NCI-H774 (cell line): ENCODE data around the gene XPO4.

ENCODE experiments used
- DNase-seq: peaks from one replicate; lab custom pipeline; 2025; lab: John Stamatoyannopoulos, UW

Gene XPO4

DNA sequence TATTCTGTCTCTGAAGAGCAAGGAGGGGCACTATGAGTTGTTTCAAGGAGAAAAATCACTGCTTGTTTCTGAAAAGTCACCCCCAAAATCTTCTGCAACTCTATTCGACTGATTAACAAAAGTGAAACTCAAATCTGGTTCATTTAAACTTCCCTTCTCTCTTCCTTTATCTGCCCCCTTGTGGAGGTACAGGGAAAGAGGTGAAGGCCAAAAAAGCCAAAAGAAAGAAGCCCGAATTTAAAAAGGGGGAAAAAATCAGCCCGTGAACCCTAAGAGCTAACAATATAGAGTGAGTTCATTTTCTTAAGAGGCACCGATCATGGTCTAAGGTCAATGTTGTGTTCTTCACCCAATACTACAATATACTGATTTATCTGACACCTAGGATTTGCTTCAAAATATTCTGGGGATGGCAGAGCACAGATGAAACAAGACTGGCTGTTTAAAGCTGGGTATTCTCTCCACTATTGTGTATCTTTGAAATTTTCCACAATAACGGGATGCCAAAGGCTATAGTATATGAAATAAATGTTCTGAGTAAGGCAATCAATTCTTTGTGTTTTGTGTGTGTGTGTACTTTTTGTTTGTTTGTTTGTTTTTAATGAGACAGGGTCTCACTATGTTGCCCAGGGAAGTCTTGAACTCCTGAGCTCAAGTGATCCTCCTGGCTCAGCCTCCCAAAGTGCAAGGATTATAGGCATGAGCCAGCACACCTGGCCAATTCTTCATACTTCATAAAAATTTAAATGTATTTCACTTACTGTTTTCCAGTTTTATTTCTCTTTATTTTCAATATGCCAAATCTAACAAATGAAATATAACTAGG is 73.8 kb downstream of the XPO4 start:
- no peak for DNase-seq

DNA sequence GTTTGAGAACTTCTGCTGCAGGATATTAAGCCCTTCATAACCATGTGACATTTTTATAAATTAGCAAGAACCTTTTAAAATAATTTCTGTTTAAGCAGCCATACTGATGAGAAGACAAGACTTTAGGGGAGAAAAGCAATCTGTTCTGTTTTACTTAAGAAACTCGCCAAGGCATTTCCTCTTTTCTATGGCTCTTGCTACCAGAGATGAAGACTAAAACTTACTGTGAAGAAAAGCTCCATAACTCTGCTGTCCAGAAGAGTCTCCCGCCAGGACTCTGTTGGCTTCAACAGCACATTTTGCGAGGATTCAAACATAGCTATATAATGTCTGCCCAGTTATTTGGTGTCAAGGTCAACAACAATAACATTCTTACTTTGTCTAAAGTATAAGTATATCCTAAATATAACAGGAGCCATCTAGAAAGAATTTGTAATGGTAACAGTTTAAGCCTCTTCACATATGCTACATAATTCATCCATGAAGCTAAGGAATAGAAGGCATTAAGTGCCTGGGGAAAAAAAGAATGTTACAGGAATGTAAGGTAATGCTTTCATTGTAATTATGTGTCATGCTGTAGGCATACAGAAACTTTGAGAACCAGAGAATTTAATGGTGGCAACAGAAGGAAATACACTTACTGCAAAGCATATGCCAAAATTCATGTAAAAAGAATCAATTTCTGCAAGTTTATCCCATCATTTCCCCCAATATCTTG is 75.5 kb downstream of the XPO4 start:
- no peak for DNase-seq

DNA sequence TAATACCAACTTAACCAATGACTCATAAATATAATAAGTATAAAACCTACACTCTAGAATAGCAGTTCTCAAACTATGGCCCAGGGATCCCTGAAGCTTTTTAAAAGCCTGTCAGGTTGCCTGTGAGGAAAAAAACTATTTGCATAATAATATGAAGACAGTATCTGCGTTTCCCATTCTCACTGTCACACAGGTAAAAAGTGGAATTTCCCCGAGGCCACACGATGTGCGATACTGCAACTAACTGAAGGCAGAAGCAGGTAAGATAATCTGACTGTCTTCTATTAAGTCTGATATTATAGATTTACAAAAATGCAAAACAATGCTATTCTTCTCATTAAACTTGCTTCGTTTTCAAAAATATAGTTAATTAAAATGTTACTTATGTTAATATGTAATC is 76.2 kb downstream of the XPO4 start:
- no peak for DNase-seq

DNA sequence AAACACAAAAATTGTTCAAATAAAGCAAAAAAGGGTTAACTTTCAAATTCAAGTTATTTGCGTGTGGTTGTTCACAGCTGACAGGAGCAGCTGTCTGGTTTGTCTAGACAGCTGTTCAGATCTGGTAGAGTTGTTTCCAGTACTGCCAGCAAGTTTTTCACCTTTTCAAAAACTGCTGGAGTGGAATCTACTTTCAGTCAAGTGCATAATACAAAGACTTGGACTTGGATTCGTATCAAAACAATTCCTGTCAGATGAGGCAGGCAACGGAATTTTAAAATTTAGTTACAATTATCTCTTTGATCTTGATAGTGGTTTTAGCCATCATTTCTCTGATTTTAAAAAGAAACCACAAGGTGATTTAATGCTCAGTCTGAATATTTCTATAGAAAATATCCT is 77.1 kb downstream of the XPO4 start:
- no peak for DNase-seq

DNA sequence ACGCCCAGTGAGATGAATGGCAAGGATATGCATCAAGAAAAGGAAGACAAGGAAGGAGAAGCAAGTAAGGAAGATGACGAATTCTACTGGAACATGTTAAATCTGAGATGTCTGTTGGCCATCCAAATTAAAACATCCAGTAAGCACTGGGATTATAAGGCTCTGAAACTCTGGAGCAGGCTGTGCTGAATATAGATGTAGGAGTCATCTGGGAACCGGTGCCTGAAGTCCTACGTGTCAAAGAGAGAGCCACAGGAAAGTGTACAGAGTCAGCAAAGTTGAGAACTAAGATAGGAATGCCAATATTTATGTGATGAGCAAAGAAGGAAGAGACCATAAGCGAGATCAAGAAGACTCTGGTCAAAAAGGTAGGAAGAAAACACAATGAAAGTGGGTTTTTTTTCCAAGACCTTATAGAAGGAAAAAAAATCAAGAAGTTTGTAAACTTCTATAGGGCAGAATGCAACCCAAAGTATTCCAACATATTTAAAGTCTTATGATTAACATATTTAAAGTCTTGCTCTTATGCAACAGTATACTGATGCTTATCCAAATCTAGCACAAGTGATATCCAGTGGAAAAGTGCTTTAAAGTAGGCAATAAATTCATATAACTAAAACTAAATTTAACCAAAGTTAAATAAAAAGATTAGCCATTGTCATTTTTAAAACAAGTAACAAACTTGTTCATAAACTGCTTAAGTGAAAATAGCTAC is 77.6 kb downstream of the XPO4 start:
- no peak for DNase-seq

DNA sequence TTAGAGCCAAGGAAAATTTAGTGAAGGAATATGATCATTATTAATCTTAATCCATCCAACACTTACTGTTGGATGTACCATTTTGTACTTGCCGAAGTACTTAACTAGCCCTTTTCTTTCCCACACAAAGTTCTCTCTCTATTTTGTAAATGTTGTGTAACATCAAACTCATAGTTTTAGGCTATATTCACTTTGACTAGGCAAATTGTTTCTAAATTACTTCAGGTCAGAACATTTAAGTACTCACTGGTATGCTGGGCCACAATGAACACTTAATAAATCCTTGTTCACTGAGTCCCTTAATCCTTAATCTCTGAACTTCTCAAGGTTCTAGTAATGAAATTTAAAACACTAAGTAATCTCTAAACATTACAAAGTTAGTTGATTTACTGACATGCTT is 79.5 kb downstream of the XPO4 start:
- no peak for DNase-seq

DNA sequence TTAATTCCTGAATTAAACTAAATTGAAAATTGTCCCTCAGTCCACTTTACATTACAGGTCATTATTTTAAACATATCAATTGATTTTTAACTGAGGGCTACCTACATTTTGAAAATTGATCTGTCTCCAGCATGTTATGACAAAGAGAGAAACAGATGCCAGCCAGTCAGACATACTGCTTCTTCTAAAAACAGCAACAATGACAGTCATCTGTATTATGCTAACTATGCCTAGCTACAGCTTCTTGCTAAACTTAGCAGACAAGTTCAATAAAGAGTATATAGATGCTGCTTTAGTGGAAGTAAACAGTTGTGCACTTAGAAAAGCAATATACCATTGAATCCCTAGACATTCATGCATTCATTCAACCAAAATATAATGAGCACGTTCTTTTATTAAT is 80.1 kb downstream of the XPO4 start:
- DNase-seq = no peak

DNA sequence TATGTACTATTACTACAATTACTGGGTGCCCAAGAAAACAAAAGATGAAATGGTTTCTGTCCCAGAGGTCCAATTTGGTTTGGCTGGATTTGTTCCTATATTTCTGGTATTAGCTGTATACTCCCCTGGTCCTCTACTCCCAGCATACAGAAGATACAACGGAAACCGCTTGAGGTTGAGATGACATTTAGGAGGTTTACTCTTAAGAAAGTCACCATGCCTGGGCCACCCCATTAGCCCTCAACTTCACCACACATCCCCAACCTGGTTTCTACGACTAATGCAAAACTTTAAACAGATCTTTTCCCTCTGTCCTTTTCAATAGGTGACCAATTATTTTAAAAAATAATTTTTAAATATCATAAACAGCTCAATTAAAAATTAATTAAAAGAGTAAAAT is 82.8 kb downstream of the XPO4 start:
- no peak for DNase-seq

DNA sequence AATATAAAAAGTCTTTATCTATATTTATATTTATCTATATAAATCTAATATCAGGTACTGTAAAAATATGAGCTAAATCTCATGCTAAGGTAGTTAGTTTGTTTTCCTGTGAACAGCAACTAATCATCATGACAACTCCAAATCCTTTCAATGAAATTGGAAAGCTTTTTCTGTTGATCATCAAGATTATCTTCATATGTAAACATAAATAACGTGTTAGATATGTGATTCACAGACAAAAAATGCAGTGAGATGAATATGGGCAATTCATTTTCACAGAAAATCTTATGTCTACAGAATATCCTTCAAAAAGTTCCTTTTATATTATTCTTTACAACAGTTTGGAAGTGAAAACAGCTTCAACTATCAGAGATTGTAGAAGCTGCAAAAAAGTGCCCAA is 87.1 kb downstream of the XPO4 start:
- no peak for DNase-seq

DNA sequence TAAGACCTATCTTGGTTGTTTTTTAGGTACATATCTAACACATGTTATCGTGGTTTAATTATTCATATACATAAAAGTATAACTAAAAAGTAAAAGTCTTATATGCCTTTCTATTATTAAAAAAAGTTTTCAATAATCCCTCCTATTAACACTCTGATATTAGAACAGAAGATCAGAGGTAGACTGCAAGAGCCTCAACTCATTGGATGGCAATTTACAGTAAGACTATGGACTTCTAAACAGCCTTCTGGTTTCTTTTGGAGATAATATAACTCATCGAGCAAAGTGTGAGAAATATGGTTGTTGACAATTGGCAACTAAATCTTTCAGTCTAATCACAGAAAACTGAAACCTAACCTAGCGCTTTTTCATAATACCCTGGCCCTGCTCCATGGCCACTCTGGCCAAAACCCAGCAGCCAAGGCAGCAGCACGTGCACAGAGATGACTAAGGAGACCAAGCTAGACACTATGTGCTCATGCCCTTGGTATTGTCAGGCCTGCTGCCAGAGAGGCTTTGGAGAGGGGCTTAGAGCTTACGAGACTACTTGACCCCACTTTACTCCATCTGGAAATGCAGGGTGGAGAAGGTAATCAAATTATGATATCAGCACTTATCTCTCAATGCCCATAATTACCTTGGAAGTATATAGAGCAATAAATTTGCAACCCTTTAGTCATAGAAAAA is 88.2 kb downstream of the XPO4 start:
- no peak for DNase-seq

DNA sequence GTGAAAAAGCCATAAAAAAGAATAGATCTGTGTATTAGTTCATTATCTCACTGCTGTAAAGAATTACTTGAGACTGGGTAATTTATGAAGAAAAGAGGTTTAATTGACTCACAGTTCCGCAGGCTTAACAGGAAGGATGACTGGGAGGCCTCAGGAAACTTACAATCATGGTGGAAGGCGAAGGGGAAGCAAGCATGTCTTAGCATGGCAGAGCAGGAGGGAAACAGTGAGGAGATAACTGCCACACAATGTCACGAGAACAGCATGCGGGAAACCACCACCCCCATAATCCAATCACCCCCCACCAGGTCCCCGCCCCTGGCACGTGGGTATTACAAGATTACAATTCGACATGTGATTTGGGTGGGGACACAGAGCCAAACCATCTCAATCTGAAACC is 89.7 kb downstream of the XPO4 start:
- DNase-seq = no peak

DNA sequence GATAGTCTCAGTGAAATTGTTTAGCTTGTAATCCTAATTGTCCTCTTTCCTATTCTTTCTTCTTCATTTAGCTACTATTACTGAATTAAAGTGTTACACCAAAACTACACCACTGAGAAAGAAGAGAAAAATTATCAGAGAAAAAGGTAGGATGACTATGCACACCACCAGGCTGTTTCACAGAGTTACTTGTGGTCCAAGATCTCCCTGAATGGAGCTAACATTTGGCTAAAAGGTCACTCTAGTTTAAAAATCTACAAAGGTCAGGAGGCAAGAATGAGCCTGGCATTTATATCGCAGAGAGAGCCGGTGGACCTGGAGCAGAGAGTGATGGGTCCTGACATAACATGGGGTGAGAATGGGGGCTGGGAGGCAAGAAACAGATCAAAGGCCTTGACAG is 91.7 kb downstream of the XPO4 start:
- no peak for DNase-seq

DNA sequence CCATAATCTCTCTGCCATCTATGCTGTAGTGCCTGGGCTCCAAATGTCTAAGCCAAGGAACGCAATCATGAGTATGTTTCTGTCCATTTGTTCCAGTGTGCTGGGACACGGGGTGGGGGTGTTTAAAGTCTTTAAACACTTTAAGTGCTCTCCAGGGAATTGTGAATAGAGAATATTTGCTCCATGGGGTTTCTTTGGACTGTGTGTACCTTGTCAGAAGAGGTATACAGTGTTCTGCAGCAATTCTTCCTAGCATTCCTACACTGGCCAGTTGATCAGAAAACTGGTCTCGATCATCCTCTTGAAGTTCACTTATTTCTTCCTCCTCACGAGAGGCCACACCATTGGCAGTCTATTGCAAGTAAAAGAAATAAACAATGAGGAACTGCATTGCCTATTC is 93.7 kb downstream of the XPO4 start:
- DNase-seq = no peak

DNA sequence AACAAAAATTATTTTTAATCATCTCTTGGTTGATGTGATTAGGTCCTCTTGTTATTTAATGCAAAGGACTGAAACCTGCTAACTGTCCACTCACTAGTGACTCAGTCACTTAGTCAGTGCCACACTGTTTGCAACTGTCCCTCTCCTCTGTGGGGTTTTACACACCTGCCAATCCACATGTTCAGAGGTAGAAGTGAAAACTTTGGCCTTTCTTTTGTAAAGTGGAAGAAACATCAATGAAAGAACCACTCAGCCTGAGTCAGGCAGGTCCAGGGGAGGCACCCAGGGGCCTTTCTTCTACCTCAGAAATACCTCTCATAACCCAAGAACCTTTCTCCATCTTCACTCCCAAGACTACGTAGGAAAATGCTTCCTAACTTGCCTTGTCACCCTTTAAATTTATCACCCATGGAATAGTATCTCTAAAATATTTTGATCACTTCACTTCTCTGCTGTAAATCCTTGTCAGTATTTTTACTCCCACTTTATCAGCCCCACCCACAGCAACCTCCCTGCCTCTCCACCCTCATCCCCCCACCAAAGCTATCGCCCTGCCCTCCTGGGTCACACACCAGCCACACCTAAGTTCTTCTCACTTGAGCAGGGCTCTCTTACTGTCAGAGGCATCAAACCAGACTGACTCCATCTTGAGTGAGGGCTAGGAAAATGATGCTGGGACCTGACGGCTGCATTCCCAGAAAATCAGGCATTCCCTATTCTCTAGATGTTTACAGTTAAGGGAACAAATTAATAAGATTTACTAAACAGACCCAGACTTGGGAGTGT is 99.2 kb downstream of the XPO4 start:
- no peak for DNase-seq

DNA sequence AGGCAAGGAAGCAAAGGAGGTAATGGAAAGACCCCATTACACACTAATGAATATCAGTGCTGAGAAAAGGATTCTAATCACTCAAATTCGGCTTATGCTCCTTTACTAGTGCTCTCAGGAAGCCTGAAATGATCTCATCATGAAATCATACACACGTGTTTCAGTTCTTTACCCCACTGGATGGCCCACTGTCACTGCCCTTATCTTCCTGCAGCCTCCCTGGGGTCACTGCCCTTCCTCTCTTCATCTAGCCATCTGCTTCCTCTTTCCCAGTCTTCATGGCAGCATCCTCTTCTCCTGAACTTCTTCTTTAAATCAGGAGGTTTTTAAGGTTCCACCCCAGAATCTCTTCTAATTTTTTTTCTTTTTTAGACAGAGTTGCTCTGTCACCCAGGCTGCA is 100.8 kb downstream of the XPO4 start:
- no peak for DNase-seq

DNA sequence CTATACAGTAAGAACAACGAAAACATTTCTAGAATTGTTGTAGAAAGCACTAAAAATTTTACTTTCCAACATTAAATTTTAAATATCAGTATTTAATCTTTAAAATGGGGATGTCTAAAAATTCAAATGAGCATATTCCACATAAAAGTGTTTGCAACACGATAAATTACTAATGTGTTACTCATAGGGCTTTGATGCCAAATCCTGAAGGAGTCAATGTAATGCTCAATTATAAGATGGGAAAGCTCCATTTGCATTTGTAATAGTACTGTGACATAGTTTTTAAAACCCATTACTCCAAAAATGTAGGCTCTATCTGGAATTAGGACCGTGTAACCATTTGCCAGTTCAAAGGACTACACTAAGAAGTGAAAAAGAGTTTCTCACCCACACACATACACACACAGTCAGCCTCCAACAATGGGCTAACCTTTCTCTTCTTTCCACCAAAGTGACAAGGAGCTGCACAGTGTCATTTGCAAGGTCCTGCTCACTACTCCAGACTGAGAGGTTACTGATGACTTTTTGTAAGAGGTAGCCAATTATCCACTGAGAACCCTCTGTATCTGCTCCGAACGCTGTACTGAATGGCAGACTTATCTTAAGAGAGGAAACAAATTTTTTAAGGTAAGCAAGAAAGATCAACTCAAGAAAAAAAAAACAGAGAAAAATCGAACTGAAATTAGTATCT is 102.7 kb downstream of the XPO4 start:
- no peak for DNase-seq

DNA sequence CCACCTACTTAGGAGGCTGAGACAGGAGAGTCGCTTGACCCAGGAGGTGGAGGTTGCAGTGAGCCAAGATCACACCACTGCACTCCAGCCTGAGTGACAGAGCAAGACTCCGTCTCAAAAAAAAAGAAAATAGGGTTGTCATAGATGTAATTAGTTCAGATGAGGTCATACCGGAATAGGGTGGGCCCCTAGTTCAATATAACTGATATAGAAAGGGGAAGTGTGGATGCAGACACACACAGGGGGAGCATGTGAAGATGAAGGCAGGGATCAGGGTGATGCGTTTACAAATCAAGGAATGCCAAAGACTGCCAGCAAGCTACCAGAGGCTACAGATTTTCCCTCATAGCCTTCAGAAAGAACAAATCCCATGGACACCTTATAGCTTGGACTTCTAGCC is 104.5 kb downstream of the XPO4 start:
- DNase-seq = no peak

DNA sequence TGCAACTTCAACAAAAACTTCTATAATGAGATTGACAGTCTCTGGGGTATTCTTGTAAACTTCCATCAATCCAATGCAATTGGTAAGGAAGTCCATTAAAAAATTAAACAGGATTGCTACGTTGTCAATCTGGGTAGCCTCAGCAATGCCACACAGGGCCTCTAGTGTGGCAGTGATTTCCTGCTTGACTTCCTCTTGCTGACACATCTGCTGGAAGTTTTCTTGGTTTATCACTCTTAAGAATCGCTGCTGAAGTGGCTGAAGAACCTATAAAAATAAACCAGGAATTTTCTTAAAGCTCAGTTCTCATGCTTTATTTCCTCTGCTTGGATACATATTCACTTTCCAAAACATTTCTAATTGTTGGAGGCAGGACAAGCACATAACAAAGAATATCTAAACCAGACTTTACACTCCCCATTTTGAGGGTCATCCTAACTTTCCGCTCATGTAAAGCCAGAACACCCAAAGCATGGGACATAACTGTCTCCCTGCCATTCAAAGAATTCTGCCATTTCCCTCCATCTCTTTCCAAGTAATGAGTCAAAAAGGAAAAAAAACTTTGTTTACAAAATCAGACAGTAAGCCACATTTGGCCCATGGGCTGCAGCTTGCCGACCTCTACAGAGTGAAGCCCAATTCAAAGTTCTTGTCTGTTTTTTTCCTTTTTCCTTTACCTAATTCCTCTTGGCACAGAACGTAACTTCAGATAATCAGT is 105.6 kb downstream of the XPO4 start:
- no peak for DNase-seq

DNA sequence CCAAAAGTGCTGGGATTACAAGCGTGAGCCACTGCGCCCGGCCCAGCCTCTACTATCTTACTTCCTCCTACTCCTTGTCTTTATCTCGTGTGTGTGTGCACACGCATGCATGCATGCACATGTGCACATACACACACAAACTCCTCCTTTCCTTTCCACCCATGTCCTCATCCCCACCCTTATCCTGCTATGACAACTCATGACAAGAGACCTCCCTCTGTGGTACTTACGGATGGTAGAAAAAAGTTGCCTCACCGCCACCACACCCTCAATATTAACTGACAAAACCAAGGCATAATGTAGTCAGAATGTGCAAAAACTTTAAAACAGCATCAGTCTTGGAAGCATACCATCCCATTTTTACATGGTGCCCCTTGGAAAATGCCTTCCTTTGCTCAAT is 112.9 kb downstream of the XPO4 start:
- DNase-seq = no peak

DNA sequence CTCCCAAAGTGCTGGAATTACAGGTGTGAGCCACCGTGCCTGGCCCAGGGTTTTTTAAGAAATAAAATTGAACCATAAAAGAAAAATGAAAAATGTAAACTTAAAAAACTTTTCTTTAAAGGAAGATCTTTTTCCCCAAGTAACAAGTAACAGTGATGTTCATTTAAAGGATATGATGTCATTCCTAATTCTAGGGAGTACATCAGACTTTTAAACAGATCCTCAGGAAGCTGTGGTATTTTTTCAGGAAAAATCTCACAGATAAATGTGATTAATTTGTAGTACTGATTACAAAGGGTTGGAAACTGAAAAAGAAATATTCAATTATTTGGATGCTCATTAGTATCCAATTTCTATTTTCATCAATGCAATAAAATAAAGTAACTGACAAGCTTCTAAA is 114.2 kb downstream of the XPO4 start:
- DNase-seq = no peak
